Right ventricle myocardium inferior (tissue), 1 donor: ENCODE data around the gene PRKCE. TPM values are rescaled to one million over a fixed set of nuclear protein-coding genes. Genes with fewer than 3 reads are reported as not detected.
A peak's percentile ranks its signal among the peaks of the same experiment; 100 is the strongest.
"Not testable (repeated sequence)": the region's sequence is repeated elsewhere in the genome, so short reads cannot be mapped to it uniquely, and the experiment has no call there.

Source experiments
- ATAC-seq: fragments of 200-7000 bp; cut with Tn5 transposase; one replicate; pipeline ENCODE4 v1.9.1; 2020; ENCODE audit warnings: mild to moderate bottlenecking, moderate library complexity
- DNase-seq: peaks from one replicate; pipeline ENCODE4 v3.0.0; 2021; ENCODE audit errors: missing footprints
- intact Hi-C: fragments of 100-400 bp; cut with DNase I; formaldehyde crosslinking; loops from one replicate; pipeline ENCODE4 v1.11.0; 2022
- total RNA-seq: library from RNA; stranded (reverse); fragmentation: NEBNext Ultra II Directional; extraction: Animal tissue kit (Norgen Biotek cat#: 25700); gene quantifications from one replicate; pipeline ENCODE4 v1.2.1, GENCODE V29; 2021
- donor health status: DM: no; HTN: yes; CAD: no; lungs with severe emphysema.

Gene PRKCE
- total RNA-seq, 1 donor from 2014 or later: 17.8 TPM

DNA sequence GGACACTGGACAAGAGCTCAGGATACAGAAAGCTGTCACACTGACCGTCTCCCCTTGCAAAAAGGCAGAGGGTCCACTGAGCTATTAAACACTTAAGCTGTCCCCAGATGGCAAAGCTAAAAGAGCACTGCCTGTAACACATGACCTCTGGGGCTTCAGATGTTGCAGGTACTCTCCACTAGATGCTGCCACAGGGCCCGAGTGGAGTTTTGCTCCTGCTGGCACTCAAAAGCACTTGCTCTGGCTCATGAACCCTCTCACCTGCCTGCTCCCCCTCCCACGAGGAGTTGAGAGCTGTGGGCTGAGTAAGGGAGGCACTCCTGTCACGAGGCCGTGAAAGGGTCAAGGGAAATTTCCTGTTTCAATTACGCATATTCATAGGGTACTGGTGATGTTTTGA is 227.9 kb downstream of the PRKCE start:
- DNase-seq (no peak), ATAC-seq (no peak)
- intact Hi-C loops: no loop called here

DNA sequence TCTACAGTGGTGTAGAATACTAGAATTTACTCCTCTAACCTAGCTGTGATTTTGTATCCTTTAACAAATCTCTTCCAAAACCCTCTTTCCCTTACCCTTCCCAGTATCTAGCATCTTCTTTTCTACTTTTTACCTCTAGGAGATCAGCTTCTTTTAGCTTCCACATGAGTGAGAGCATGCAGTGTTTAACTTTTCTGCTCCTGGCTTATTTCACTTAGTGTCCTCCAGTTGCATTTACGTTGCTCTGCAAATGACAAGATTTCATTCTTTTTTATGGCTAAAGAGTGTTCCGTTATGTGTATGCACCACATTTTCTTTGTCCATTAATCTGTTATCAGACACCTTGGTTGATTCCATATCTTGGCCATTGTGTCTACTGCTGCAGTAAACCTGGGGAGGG is 228.5 kb downstream of the PRKCE start:
- intact Hi-C loops: loop anchor here (5.0 kb wide), 1 partner anchor 58 kb away; no protein-coding TSS in a partner anchor
- DNase-seq (no peak), ATAC-seq (no peak)

DNA sequence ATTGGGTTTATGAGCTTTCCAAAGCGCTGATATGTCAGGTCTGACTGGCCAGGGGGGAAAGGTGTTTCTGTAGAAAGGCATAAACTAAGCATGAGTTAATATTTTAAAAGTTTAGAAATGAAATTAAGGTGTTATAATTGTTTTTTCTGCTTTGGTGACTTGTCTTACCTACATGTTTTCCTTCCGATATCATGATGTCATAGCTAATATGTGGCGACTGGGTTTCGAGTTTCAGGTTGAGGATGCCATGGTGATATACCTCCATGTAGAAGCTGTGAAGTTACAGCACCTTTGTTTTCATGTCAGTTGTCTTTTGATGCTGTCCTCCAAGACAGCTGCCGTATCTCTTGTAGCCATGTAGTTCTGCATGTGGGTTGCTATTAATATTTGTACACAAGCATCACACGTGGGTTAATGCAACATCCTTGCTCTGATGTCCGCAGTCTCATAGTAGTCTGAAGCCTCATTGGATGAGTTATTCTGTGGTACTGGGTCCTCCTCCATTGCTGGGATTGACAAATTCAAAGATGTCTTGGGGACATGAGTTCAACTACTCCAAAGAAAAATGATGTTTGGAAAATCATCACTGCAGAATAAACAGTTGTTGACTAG is 230.6 kb downstream of the PRKCE start:
- intact Hi-C loops: loop anchor here (2.0 to 5.0 kb wide), 2 partner anchors 41 to 60 kb away; no protein-coding TSS in a partner anchor
- no peak for DNase-seq
- no peak for ATAC-seq

DNA sequence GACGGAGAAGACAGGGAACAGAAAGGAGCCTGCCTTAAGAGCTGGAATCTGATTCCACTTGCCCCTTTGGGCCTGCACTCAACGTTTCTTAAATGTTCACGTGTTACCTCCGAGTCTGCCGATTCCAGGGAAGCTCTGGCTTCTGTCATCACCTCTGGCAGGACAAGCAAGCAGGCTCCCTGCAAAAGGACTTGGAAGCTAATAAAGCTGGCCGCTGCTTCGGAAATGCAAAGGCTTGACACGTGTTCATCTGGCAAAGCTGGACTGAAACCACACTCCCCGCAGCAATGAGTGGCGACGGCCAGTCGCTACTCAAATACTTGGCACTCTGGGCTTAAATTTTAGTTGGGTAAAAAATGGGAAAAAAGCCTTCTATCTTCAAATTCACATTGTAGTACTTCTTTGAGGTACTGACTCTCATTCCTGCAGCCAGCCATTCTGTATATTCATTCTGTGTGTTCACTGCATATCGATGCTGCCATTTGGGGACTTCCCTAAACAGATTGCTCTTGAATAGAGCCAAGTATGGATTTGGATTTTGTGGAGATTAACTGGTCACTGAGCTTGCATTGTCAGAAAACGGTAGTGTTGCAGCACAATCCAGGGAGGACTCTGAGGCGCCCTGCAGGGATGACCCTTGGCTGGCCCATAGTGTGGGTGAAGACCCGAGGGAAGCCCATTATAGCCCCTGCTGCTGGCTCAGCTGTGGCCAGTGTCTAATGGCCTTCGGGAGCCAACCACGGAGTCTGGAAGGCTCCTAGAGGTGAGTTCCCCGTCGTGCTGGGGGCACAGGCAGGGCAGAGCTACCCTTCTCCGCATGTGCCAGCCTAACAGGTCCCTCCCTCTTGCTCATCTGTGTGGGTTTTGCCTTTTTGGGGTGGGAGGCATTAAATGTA is 231.5 kb downstream of the PRKCE start:
- intact Hi-C loops: loop anchor here (2.0 to 5.0 kb wide), 2 partner anchors 40 to 61 kb away; no protein-coding TSS in a partner anchor
- ATAC-seq: peak; percentile 72
- no peak for DNase-seq

DNA sequence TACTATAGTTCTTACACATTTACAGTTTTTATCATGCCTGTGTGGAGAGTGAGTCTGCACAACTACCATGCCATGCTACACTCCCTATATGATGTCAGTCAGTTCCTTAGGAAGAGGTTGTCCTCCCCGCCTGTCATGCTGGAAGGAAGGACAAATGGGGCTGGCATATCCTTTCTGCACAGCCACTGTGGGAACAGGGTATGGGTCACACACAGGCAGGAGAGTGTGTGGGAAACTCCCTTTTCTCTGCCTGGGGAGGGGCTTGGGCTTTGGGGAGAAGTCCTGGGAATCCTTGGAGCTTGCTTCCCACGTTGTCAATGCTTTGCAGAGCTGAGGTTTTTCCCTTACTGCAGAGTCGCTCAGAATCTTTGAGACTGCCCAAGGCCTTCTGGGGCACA is 232.1 kb downstream of the PRKCE start:
- ATAC-seq: no peak
- DNase-seq: no peak
- intact Hi-C loops: loop anchor here (2.0 to 5.0 kb wide), 2 partner anchors 39 to 61 kb away; no protein-coding TSS in a partner anchor

DNA sequence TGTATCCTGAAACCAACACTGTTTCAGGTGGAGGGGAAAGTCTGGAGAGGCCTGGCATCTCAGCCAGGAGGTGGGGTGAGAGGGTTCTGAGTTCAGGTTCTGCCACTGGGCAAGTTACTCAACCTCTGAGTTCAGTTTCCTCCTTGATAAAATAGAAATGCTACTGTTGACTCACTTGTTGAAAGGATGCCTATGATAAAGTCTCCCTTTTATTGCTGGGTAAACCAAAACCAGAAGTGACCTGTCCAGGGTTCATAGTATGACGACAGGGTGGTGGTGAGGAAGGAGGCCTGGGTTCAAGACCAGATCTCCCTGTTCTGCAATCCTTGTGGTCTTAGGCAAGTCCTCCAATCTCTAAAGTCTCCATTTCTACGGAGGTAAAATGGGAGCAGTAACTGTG is 232.7 kb downstream of the PRKCE start:
- intact Hi-C loops: loop anchor here (5.0 kb wide), 1 partner anchor 62 kb away; no protein-coding TSS in a partner anchor
- ATAC-seq: no peak

DNA sequence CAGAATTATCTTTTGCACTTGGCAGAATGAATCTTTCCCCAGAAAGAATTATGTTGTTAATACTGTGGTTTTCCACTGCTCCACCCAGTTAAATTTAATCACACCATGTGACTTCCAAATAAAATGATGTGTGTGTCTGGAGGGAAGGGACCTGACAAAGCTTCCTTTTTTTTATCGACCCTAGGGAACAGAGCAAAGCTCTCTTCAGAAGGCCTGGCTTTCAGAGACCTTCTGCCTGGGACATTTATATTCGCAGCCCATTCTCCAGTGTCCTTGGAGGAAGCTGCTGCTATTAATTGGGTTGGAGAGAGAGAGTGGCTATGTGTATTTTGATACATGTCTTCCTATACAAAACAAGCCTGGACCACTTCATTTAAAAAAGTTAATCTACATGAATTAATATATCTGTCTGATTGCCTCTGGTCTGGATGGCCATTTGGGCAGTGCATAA is 233.7 kb downstream of the PRKCE start:
- DNase-seq (no peak), ATAC-seq (peak; percentile 74)
- intact Hi-C loops: loop anchor here (5.0 kb wide), 1 partner anchor 52 kb away; no protein-coding TSS in a partner anchor

More for the DNA sequence above, 232.7 kb downstream of the PRKCE start:
- DNase-seq: no peak

DNA sequence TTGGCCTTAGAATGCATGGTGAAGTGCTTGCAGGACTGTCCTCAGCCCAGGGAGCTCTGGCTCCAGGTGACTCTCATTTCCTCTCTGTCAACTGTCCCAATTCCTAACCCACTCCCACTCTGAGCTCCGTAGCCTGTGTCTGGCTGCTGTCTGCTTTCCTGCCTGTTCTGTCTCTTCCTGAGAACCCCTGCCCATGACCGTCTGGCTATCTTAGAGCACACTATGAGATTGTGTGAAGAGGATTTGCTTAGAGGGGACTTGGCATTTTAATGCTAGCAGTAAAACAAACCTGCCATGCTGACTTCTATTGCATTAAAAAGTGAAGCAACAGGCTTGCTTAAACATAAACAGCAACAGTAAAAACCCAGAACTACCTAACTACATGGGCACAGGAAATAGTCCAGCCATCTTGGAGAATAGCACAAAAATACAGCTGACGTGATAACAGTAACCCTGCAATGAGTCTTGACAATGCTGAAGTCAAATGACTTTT is 234.7 kb downstream of the PRKCE start:
- DNase-seq (no peak), ATAC-seq (no peak)
- intact Hi-C loops: loop anchor here (5.0 kb wide), 1 partner anchor 51 kb away; no protein-coding TSS in a partner anchor

DNA sequence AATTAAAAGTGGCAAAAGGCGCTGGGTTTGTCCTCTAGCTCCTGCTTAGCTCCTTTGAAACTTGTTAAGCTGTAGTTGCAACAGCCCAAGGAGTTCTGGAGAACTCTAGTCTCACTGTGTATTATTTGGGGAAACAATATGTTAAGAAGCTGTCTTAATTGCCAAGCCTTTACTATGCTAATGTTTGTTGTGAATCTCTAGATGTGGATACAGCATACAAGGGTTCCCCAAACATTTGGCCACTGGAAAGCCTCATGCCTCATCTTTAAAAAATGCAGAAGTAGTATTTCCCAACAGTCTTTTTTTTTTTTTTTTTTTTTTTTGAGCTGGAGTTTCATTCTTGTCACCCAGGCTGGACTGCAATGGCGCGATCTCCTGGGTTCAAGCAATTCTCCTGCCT is 236.7 kb downstream of the PRKCE start:
- DNase-seq (no peak), ATAC-seq (peak; percentile 6)
- intact Hi-C loops: loop anchor here (5.0 kb wide), 1 partner anchor 49 kb away; no protein-coding TSS in a partner anchor

DNA sequence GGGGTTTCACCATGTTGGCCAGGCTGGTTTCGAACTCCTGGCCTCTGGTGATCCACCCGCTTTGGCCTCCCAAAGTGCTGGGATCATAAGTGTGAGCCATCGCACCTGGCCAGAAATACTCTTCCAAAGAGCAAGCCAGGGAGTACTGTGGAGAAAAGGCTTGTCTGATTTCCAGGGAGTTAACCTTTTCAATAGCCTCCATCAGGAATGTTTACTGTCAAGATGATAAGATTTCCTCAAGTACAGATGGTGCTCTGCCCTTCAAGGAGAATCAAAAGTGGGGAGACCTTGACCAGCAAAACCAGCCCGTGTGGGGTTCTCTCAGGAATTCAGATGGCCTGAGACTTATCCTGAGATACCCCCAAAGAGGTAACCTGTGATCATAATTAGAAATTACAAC is 237.2 kb downstream of the PRKCE start:
- DNase-seq: no peak
- intact Hi-C loops: loop anchor here (5.0 kb wide), 1 partner anchor 49 kb away; no protein-coding TSS in a partner anchor

DNA sequence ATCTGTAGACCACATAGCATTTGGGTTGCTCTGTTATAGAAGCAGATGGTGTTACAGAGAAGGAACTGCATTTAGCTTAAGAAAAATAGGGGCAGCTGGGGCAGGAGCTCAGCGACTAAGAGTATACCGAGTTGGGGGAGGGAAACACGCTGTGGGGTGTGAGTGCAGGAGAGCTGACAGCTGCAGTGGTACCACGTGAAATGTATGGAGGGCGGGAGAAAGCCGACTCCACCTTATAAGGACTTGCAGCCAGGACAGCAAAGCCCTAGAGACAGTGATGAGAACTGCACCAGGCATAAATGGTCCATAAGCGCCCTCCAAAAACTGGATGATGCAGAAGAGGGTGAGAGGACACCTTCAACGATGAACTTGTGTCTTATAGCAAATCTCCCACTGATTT is 237.6 kb downstream of the PRKCE start:
- ATAC-seq: peak; percentile 54
- intact Hi-C loops: loop anchor here (5.0 kb wide), 1 partner anchor 48 kb away; no protein-coding TSS in a partner anchor
- DNase-seq: no peak

More for the DNA sequence above, 237.2 kb downstream of the PRKCE start:
- ATAC-seq: no peak

DNA sequence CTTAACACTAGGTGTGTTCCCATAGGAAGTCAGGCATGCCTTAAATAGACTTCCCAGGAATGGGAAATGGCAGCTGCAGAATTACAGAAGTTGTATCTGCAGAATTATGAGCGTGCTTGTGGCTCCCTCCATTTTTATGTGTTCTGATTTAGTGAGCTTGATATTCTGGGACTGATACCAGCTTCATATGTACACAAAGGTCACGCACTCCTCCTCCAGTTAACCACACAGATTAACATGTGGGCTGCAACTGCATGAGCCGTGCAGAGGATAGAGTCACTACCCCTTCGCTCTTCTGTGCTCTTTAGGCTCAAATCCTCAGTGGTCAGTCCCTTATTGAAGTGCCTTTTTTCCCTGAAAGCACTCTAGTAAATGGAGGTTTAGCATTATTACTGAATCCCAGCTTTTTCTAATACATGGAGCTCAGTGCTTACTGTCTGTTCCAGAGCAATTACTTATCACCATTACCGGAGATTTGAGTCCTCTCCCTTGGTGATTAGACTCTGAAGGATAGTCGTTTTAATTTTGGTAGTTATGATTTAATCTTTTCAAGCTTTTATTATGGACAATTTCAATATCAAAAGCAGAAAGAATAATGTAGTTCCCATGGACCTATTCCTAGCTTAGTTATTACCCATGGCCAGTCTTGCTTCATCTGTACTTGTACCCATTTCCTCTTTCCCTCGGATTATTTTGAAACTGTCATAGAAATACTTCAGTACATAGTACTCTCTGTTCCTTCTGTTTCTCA is 238.3 kb downstream of the PRKCE start:
- ATAC-seq (peak; percentile 35), DNase-seq (no peak)
- intact Hi-C loops: loop anchor here (5.0 kb wide), 1 partner anchor 48 kb away; no protein-coding TSS in a partner anchor

DNA sequence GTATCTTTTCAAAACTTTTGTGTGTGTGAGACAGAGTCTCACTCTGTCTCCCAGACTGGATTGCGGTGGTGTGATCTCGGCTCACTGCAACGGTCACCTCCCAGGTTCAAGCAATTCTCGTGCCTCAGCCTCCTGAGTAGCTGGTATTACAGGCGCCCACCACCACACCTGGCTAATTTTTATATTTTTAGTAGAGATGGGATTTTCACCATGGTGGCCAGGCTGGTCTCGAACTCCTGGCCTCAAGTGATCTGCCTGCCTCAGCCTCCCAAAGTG is 238.8 kb downstream of the PRKCE start:
- ATAC-seq, DNase-seq, intact Hi-C loops: not testable (repeated sequence)

DNA sequence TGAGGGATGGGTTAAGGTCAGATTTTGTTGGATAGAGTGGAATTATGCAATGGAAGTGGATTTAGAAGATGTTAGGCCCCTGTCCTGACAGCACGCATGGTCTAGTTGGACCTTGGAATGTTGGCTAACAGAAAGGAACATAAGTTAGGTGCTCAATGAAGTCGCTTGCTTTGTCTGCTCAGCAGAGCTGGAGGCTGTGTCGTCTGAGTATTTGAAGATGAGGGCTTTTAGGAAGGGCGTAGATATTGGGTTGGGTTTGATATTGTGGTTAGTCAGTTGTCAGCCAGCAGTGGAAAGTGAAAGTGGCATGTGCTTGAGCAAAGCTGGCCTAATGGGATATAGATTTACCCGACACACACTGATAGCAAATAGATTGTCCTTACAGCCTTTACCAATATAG is 239.3 kb downstream of the PRKCE start:
- DNase-seq (no peak), ATAC-seq (no peak)
- intact Hi-C loops: no loop called here

DNA sequence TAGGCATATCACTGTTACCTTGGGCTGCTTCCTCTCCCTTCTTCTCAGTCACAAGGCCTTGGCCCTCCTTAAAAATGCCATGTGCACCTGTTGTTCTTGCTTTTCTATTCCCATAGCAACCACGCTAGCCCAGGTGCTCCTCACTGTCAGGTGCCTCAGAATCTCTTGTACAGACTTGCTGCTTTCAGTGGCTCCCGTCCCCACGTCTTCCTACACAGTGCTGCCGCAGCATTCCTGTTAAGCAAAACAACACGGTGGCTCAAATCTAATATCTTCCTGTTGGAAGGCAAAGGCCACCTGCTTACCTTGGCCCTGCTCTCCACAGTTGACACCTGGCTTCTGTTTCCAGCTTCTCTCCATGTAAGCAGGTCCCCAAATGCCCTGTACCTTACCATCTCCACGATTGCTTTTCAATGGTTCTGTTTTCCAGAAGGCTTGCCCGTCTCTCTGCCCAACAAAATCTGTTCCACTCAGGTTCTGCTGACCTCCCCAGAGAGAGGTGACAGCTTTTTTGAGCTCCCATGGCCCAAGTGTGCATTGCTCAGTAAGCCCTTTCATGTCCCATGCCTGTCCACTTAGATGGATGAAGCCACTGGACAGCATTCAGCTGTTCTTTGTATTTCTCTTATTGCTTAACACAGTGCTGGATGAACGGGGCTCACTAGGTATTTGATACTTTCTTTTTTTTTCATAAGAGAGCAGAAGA is 240.4 kb downstream of the PRKCE start:
- no peak for DNase-seq
- intact Hi-C loops: no loop called here
- ATAC-seq: no peak

DNA sequence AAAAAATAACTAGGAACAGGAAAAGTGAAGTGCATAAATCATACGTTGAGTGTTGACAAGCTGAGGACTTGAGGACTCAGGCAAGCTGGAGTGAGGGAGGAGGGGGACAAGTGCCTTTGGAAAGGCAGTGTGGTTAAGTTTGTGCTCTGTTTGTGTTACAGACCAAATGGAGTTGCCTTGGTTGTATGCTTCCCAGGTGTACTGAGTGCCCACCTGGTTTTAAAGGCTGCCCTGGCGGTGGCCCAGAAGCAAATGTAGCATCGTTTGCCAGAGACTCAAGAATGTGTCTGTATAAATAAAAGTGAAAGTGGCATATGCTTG is 240.9 kb downstream of the PRKCE start:
- intact Hi-C loops: no loop called here
- ATAC-seq (no peak), DNase-seq (no peak)

DNA sequence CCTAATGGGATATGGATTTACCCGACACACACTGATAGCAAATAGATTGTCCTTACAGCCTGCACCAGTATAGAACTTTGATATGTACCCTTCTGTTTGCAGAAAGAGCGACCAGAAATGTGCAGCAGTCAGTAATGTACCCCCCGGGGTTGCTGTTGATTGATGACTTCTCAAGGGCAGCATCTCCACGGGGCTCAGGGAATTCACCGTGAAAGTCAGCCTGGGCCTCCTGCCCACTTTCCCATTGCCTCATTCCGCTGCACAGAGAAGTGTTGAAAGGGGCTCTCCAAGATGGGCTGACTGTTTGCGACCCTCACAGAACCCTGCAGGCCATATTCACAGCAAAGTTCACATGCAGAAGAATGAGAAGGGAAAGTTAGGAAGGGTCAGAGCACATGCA is 241.3 kb downstream of the PRKCE start:
- DNase-seq: no peak
- intact Hi-C loops: no loop called here
- ATAC-seq: no peak

DNA sequence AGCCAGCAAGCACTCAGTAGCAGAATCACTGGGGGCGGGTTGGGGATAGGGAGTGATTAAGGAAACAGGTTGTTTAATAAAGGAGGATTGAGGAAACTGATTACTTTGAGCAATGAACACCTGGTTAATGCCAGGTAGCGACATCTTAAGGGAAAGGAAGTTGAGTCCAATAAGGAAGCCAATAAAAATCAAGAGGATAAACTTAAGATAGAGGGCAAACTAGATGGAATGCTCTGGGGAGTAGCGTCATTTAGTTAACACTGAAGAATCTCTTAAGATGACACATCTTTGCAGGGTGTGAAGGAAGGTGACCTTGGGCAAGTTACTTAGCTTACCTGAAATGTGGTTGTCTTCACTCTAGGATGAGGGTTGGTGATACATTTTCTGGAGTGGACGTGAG is 242.7 kb downstream of the PRKCE start:
- no peak for DNase-seq
- intact Hi-C loops: no loop called here
- ATAC-seq: no peak
